GM19324 (cell line): Measurements from ENCODE around the gene MAGEB18.

Source experiments
- ATAC-seq: cut with Tn5 transposase; IDR thresholded peaks from one replicate; pipeline ENCODE4 v1.9.1; 2021; ENCODE audit warnings: mild to moderate bottlenecking, moderate library complexity; ENCODE audit not compliant: unreplicated experiment, low FRiP score

MAGEB18 gene

DNA sequence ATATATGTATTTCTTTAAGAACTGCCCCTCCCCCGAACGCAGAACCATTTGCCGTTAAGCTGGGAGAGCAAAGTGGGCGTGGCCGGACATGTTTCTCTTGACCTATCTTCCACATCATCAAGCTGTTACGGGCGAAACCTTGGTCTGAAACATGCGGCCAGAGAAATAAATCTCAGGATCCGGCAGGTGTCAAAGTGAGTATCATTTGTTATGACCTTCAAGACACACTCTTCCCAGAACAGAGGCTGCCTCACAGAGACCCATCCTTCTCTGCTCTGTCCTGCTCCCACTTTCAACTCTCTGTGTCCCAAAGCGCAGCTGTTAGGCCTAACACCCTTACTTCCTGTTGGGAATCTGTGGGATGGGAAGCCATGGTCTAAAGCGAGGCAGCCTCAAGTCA lies at the start of gene MAGEB18:
Gene MAGEB18, plus strand, starts transcription at position 70 of the 400 bp plus-strand sequence. CDS start 643 bp downstream, outside the sequence.
- ATAC-seq = no peak

- ATAC-seq = no peak
Observed at GRCh38 chrX:26100421-26100920, 37.7 kb upstream of the MAGEB18 start.

DNA sequence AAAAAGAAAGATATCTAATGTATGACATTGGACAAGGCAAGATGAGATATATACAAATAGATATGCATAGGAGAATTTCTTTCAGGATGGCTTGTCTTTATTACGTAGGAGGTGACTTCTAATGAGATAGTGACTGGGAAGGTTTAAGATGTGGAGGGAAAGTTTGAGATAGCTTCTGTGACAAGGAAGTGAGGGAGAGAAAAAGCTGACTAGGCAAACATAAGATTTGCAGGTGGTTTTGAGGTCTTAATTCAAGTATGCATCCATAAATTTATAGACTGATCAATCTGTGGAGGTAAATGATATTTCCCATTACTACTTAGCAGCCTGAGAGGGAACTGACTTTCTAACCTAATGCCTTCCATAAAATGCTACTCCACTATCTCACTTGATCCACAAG lies 29.0 kb upstream of the MAGEB18 start:
- no peak for ATAC-seq

DNA sequence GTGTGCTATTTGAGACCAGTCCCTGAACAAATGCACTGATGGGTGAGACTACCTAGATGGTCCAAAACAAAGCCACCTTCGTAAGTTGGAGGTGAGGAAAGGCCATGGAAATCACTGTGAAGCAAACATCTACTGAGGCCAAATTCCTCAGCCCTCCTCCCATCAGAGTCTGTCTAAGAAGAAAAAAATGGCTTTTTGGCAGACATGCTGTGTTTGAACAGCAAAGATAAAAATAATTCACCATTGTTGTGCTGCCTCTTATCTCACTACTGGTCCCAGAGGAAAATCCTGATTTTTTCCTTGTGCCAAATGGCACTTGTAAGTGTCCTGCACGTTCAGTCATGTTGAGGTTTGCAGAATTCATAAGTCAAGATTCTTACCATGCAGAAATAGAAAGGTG lies 7.9 kb downstream of the MAGEB18 start:
- no peak for ATAC-seq

- ATAC-seq = no peak
Observed at GRCh38 chrX:26160301-26160700, 22.2 kb downstream of the MAGEB18 start, which contains the start of gene MAGEB6B. TSS of gene MAGEB6B (plus strand) at chrX:26160601. CDS start at chrX:26160601, 0 bp downstream.
